SH-SY5Y (cell line): Measurements from ENCODE around the gene CSTF2.

Source experiments
- GATA2 ChIP-seq: IDR thresholded peaks from 2 replicates; pipeline ENCODE4 v1.6.1; 2011; ENCODE audit warnings: mild to moderate bottlenecking, low read depth, low read length
- GATA3 ChIP-seq: IDR thresholded peaks from 2 replicates; pipeline ENCODE4 v1.6.1; 2011; ENCODE audit warnings: low read depth, mild to moderate bottlenecking, low read length, moderate library complexity

DNA sequence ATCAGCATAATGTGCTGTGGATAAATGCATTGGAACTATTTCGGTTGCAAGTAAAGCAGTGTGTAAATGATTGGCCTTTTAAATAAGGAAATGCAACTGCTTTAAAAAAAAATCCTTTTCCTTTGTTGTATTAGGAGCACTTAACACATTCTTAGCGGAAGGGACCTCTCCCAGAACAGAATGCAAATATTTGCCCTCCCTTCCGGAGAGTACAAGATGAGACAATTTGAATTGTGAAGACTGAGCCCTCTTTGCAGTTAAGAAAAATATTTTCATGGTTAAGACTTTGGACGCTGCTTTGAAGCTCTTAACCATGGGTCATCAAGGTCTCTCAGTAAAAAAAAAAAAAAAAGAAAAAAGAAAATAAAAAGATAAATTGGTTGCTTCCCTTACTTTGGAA is 63.5 kb downstream of the CSTF2 start:
- TF ChIP-seq GATA3, result no peak
- TF ChIP-seq GATA2, result no peak
